ENCODE results near the gene KRT28.

KRT28 gene, protein sequence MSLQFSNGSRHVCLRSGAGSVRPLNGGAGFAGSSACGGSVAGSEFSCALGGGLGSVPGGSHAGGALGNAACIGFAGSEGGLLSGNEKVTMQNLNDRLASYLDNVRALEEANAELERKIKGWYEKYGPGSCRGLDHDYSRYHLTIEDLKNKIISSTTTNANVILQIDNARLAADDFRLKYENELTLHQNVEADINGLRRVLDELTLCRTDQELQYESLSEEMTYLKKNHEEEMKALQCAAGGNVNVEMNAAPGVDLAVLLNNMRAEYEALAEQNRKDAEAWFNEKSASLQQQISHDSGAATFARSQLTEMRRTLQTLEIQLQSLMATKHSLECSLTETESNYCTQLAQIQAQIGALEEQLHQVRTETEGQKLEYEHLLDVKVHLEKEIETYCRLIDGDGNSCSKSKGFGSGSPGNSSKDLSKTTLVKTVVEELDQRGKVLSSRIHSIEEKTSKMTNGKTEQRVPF

DNA sequence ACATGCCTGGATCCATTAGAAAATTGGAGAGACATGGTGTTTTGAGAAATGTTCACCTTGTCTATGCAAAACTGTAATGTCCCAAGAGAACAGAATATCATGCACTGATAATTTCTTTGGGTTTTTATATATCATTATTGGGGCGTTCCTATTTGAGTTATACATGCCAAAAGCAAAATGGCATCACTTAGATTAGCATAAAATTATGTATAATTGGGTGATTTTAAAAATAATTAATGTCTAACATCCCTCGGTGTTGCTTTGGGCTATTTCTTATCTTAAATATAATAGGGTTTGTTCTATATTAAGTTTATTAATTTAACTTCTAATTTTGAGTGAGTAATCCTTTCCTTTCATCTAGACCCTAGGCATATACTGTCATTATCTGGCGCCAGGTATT lies at the start of gene KRT28:
Gene KRT28 (minus strand): TSS at position 101 of the 400 bp plus-strand sequence. CDS start 66 bp downstream, at position 35.
- DNase-seq (ENCODE audit: low read depth in 2 of 2) = no peak

GRCh38 chr17:40848583-40849235 lies 49.0 kb upstream of the KRT28 start:
- no peak for DNase-seq (ENCODE audit: low read depth in 2 of 2)

GRCh38 chr17:40846515-40847144 lies 46.9 kb upstream of the KRT28 start:
- DNase-seq (ENCODE audit: low read depth in 2 of 2) = no peak

GRCh38 chr17:40844671-40845107 lies 44.9 kb upstream of the KRT28 start:
- DNase-seq (ENCODE audit: low read depth in 2 of 2) = no peak

DNA sequence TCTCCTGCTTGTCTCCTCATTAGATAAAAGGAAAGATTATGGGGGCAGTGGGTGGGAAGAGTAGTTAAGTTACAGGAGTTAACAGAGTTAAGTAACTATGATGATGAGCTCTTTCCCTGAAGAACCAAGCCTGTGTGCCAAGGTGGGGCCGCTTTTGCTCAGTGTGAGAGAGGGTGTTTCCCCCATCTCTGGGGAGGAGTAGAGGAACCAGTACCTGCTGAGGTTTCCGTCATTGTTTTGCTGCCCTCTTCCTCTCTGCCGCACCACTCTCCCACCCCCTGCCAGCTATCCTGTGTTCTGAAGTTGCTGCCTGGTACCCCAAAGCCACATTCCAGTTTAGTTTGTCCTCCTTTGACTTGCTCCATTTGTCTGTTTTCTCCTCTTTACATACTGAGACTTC lies 43.5 kb upstream of the KRT28 start:
- DNase-seq (ENCODE audit: low read depth in 2 of 2) = no peak

DNA sequence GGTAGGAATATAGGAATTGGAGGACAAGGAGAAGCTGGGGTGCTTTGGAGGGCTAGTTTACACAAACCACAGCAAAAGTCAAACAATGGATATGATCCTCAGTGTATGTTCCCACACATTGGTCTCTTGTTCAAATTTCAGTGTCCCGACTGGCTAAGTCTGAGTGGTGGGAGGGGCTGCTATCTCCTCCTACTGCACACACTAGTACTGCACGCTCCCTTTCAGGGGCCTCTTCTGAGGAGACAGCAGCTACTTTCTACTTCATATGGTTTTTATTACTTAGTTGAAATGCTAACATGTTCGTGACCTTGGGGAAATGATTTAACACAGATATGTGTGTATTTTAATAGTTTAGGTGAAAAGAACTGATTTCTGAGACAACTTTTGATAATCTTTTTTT lies 41.5 kb upstream of the KRT28 start:
- no peak for DNase-seq (ENCODE audit: low read depth in 2 of 2)

GRCh38 chr17:40839194-40839593 lies 39.4 kb upstream of the KRT28 start:
- DNase-seq (ENCODE audit: low read depth in 2 of 2) = no peak

DNA sequence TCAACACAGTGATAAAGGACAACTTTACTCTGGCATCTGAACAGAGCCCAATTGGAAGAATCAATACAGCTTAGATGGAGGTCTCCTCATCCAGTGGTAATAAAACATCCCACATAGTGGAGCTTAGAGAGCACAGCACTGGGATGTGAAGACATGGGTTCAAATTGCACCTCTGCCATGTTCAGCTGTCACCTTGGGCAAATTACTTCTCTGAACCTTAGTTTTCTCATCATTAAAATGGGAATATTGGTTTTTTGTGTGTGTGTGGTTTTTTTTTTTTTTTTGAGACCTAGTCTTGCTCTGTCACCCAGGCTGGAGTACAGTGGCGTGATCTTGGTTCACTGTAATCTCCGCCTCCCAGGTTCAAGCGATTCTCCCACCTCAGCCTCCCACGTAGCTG lies 36.3 kb upstream of the KRT28 start:
- DNase-seq (ENCODE audit: low read depth in 2 of 2) = no peak

- DNase-seq (ENCODE audit: low read depth in 2 of 2) = no peak
Observed at GRCh38 chr17:40833882-40834281, 34.1 kb upstream of the KRT28 start.

GRCh38 chr17:40832840-40833239 lies 33.1 kb upstream of the KRT28 start:
- DNase-seq (ENCODE audit: low read depth in 2 of 2) = no peak

DNA sequence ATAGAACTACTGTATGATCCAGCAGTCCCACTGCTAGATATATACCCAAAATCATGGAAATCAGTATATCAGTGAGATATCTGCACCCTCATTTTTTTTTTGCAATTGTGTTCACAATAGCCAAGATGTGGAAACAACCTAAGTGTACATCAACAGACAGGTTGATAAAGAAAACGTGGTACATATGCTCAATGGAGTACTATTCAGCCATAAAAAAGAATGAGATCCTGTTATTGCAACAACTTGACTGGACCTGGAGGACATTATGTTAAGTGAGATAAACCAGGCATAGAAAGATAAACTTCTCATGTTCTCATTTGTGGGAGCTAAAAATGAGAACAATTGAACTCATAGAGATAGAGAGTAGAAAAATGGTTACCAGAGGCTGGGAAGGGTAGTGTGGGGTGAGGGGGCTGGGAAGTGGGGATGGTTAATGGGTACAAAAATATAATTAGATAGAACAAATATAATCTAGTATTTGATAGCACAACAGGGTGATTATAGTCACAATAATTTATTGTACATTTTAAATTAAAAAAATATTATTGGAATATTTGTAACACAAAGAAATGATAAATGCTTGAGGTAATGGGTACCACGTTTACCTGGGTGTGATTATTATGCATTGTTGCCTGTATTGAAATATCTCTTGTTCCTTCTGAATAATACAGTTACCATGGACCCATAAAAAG lies 30.5 kb upstream of the KRT28 start:
- DNase-seq (ENCODE audit: low read depth in 2 of 2) = no peak

DNA sequence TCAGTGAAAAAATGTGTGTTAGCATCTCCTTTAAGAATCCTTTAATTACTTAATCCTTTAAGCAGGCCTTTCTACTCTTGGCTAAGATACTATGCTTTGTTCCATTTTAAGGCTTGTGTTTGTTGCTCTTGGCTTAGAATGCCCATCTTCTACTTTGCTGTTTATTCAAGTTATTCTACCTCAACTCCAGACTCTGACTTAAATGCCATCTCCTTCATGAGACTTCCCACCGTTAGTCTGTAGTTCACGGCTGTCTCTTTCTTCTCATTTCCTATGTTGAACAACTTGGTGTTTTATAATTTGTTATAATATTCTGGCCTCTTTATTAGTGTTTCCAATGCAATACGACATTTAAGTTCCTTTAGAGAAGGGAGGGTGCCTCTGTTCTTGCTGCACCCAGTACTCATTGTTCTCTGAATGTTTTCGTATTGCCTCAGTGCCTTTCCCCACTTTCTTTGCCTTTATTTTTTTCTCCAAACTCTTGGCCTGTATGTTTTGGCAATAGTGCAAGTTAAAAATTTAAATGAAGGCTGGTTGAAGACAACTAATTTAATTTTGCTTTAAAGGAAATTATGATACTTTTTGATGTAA lies 28.8 kb upstream of the KRT28 start:
- no peak for DNase-seq (ENCODE audit: low read depth in 2 of 2)

DNA sequence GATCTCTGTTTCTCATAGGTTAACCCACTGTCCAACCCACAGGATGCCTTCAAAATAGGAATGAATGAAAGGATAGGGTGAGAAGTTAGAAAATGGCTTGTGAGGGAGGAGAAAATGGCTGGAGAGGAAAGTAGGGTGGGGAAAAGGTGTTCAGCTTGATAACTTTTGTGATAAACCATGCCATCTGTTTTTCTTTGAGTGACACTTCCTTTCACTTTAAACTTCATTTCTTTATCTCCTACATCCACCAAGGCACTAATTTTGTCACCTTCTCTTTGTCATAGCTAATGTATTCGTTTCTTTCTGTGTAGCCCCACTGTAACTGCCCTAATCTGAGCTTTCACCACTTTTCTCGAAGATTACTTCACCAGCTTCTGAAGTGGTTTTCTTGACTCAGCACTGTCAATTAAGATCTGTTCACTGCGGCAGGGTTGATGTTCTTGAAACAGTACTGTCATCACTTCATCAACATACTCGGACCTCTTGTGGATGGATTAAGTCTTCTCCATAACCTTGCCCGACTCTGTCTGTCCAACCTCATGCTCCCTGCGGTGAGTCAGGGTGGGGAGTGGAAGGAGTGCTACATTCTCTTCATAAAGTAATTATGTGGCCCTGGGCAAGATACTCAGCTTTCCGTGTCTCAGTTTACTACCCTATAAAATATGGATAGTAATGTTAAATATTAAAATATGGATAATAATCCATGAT lies 28.1 kb upstream of the KRT28 start:
- DNase-seq (ENCODE audit: low read depth in 2 of 2) = no peak

DNA sequence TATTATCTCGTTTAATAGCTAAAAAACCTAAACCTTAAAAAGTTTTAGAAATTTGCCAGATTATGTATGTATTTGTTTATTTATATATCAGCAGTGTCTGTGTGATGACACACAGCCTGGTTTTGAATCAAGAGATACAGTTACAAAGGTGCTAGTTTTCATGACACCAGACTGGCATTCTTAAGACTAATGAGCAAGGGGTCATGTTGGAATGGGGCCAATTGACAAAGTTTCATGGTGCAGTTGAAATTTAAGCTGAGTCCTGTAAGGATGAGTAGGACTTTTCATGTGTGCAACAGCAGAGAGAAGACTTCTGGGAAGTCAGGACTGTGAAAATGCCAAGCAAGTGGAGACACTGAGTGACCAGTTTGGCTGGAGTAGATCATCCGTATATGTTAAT lies 25.8 kb upstream of the KRT28 start:
- no peak for DNase-seq (ENCODE audit: low read depth in 2 of 2)

GRCh38 chr17:40824015-40824832 lies 24.5 kb upstream of the KRT28 start:
- DNase-seq (ENCODE audit: low read depth in 2 of 2) = no peak

- no peak for DNase-seq (ENCODE audit: low read depth in 2 of 2)
Observed at GRCh38 chr17:40822132-40822812, 22.5 kb upstream of the KRT28 start, which contains the start of gene KRT10. KRT10 (minus strand) TSS chr17:40822614; CDS start chr17:40822585, 29 bp downstream.

- no peak for DNase-seq (ENCODE audit: low read depth in 2 of 2)
Observed at GRCh38 chr17:40821536-40821935, 21.8 kb upstream of the KRT28 start.

GRCh38 chr17:40820228-40820838 lies 20.6 kb upstream of the KRT28 start:
- no peak for DNase-seq (ENCODE audit: low read depth in 2 of 2)

DNA sequence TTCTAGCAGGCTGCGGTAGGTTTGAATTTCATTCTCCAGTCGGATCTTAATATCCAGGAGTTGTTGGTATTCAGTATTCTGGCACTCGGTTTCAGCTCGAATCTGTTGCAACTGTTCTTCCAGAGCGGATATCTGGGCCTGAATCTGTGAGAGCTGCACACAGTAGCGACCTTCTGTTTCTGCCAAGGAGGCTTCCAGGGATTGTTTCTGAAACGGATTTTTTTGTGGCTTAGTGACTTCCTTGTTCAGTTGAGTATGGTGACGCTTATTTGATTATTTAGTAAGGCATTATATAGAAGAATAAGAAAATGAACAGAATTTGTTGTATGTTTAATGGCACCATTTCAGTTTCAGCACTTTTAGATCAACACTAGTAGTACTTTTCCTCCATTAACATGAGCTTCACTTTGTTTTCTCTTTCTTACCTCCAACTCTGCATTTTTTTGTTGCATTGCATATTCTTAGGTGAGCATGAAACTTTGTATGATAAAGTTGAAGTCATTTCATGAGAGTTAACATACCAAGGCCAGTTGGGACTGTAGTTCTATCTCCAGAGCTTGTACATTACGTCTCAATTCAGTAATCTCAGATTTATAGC lies 19.9 kb upstream of the KRT28 start:
- no peak for DNase-seq (ENCODE audit: low read depth in 2 of 2)
